ENCODE data around the gene PCDHGA10. TPM values are rescaled to one million over a fixed set of nuclear protein-coding genes. Genes with fewer than 3 reads are reported as not detected.

Gene PCDHGA10
- total RNA-seq (under 1 TPM in 1 of 2 experiments, not detected in 1; 0.08 TPM), total RNA-seq (0 to 2.1 (median 0.53) reads per million in 172 experiments)
- polyA plus RNA-seq (2013, experiment 1 of 2), result 0.08 TPM
- 0.12 TPM for polyA plus RNA-seq (2013, experiment 2 of 2)

DNA sequence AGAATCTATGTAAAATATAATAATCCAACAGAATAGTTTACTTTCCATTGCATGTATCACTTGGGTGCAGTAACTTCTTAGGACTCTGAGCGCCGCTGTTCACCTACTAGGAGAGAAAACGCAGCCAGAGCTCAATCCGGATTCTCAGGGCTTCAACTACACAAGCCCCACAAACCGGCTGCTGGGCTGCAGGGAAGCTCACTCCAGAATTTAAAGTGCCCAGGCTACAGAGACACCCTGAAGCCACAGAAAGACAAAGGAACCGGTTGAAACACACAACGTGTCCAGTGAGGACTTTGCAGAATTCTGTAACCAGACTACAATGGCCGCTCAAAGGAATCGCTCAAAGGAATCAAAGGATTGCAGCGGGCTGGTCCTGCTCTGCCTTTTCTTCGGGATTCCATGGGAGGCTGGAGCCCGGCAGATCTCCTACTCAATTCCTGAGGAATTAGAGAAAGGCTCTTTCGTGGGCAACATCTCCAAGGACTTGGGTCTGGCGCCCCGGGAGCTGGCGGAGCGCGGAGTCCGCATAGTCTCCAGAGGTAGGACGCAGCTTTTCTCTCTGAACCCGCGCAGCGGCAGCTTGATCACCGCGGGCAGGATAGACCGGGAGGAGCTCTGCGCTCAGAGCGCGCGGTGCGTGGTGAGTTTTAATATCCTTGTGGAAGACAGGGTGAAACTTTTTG lies at the start of gene PCDHGA10:
Gene PCDHGA10, plus strand, starts transcription at position 134 of the 686 bp plus-strand sequence. Its CDS starts 189 bp downstream, at position 323.
- Histone ChIP-seq H3K9me3 (ENCODE audit: control insufficient read depth in 1 of 2, insufficient read depth in 1 of 2, low read length in 2 of 2) (peaks cover 21 to 51% of the 10 kb centered on the region in 2 experiments), H3K4me1 (ENCODE audit: insufficient read depth, low read length) (peaks cover 15% of the 10 kb centered on the region), H3K4me3 (ENCODE audit: low read length) (peak within 1 kb of the TSS; percentile 53), H3K27ac (ENCODE audit: low read depth in 1 of 2, low read length in 2 of 2) (no peak within 1 kb of the TSS), H3K36me3 (ENCODE audit: insufficient read depth, low read length) (no peaks in the 10 kb centered on the region), H3K27me3 (ENCODE audit: control insufficient read depth in 1 of 2, insufficient read depth in 2 of 2, low read length in 2 of 2) (peaks cover 63 to 84% of the 10 kb centered on the region in 2 experiments)
- H3K36me3 Mint-ChIP-seq (ENCODE audit: low read depth), result peaks cover 46% of the 10 kb centered on the region
- DNase-seq, result peak in 13 of 14 experiments; percentile 26 to 72 (median 39)
- intact Hi-C loops (cut with DNase I, micrococcal nuclease), result loop anchor here (2.0 to 10.0 kb wide), 5 partner anchors 48 to 149 kb away; partner anchors contain the start of genes PCDHGA5 (in 1 of the 2) and TAF7 (in 1 of the 2)
- POLR2A ChIA-PET, result interaction anchor here (0.9 to 1.3 kb wide), 3 partner anchors 48 to 151 kb away, joined by 3 to 4 read pairs (median 3); partner anchors contain the start of gene TAF7
- H3K4me1 Mint-ChIP-seq (ENCODE audit: low read depth), result peaks cover 24% of the 10 kb centered on the region
- no peak within 1 kb of the TSS for H3K27ac Mint-ChIP-seq
- TF ChIP-seq, protein P1, sequence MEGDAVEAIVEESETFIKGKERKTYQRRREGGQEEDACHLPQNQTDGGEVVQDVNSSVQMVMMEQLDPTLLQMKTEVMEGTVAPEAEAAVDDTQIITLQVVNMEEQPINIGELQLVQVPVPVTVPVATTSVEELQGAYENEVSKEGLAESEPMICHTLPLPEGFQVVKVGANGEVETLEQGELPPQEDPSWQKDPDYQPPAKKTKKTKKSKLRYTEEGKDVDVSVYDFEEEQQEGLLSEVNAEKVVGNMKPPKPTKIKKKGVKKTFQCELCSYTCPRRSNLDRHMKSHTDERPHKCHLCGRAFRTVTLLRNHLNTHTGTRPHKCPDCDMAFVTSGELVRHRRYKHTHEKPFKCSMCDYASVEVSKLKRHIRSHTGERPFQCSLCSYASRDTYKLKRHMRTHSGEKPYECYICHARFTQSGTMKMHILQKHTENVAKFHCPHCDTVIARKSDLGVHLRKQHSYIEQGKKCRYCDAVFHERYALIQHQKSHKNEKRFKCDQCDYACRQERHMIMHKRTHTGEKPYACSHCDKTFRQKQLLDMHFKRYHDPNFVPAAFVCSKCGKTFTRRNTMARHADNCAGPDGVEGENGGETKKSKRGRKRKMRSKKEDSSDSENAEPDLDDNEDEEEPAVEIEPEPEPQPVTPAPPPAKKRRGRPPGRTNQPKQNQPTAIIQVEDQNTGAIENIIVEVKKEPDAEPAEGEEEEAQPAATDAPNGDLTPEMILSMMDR (IDR thresholded peaks at IDR 0.05), result peak; percentile 71
- peaks cover 82% of the 10 kb centered on the region for H3K27me3 Mint-ChIP-seq
- ATAC-seq (ENCODE audit: poor library complexity), result peak; percentile 88
- peak within 1 kb of the TSS; percentile 92 for H3K4me3 Mint-ChIP-seq
- H3K9me3 Mint-ChIP-seq, result peaks cover 20% of the 10 kb centered on the region
- CTCF ChIA-PET, result interaction anchor here (0.6 to 3.0 kb wide), 14 partner anchors 8 to 225 kb away, joined by 3 to 19 read pairs (median 4); partner anchors contain the start of genes PCDHGA11, PCDHGA6, PCDHGB5 and TAF7

DNA sequence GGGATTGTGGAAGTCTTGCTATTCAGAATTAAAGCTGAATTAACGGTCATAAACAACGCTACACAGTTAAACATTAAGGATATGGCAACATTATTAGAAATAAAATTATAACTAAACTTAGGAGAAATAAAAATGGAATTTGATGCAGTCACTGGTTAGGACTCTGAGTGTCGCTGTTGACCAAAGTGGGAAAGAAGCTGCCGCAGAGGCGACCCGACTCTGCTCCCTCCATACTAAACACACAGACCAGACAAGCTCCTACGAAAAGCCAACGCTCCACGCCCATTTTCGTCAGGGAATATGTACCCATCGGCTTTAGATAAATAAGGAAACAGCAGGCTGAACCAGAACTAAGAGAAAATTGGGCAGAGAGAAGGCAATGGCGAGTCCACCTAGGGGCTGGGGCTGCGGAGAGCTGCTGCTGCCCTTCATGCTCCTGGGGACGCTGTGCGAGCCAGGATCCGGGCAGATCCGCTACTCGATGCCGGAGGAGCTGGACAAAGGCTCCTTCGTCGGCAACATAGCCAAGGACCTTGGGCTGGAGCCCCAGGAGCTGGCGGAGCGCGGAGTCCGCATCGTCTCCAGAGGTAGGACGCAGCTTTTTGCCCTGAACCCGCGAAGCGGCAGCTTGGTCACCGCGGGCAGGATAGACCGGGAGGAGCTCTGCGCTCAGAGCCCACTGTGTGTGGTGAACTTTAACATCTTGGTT lies 48.7 kb upstream of the PCDHGA10 start, which contains the start of gene PCDHGA5:
Gene PCDHGA5, plus strand, starts transcription at position 211 of the 709 bp plus-strand sequence. Its CDS starts 169 bp downstream, at position 380.
- Mint-ChIP-seq H3K4me1 (ENCODE audit: low read depth) (peaks cover 6% of the 10 kb centered on the region), H3K9me3 (peaks cover 28% of the 10 kb centered on the region), H3K36me3 (ENCODE audit: low read depth) (peaks cover 39% of the 10 kb centered on the region), H3K4me3 (no peak within 1 kb of the TSS), H3K27ac (no peak within 1 kb of the TSS), H3K27me3 (peaks cover 89% of the 10 kb centered on the region)
- DNase-seq (no peak), ATAC-seq (ENCODE audit: poor library complexity) (no peak)
- Histone ChIP-seq H3K27me3 (ENCODE audit: control insufficient read depth in 1 of 2, insufficient read depth in 2 of 2, low read length in 2 of 2) (peaks cover 60 to 84% of the 10 kb centered on the region in 2 experiments), H3K4me1 (ENCODE audit: insufficient read depth, low read length) (peaks cover 3% of the 10 kb centered on the region), H3K9me3 (ENCODE audit: control insufficient read depth in 1 of 2, insufficient read depth in 1 of 2, low read length in 2 of 2) (peaks cover 52 to 56% of the 10 kb centered on the region in 2 experiments), H3K36me3 (ENCODE audit: insufficient read depth, low read length) (no peaks in the 10 kb centered on the region), H3K4me3 (ENCODE audit: low read length) (no peak within 1 kb of the TSS), H3K27ac (ENCODE audit: low read depth in 1 of 2, low read length in 2 of 2) (no peak within 1 kb of the TSS)
- TF ChIP-seq, protein P1 (IDR thresholded peaks at IDR 0.05), result no peak
- intact Hi-C loops (cut with DNase I, micrococcal nuclease), result loop anchor here (10.0 kb wide), 2 partner anchors 51 to 139 kb away; partner anchors contain the start of genes PCDHB14 (in 1 of the 2), PCDHGA10 (in 1 of the 2) and PCDHGB7 (in 1 of the 2)
- CTCF ChIA-PET, result interaction anchor here (0.9 to 1.4 kb wide), 2 partner anchors 33 to 57 kb away, joined by 4 to 6 read pairs; partner anchors contain the start of genes PCDHGA11 and PCDHGB5
- POLR2A ChIA-PET, result interaction anchor here (0.9 kb wide), 1 partner anchor 49 kb away, joined by 3 read pairs; the partner anchor contains the start of gene PCDHGA10
